IPS-NIHi11 (cell line): ENCODE results near the gene ASXL2.
"Not testable (repeated sequence)": the region's sequence is repeated elsewhere in the genome, so short reads cannot be mapped to it uniquely, and the experiment has no call there.

Source experiments
- DNase-seq: peaks from one replicate; pipeline ENCODE4 v3.0.0; 2012; ENCODE audit warnings: mixed read lengths, low spot score

ASXL2 gene

GRCh38 chr2:25736899-25737515, 141.3 kb downstream of the ASXL2 start:
- no peak for DNase-seq

GRCh38 chr2:25735835-25736234, 142.5 kb downstream of the ASXL2 start:
- DNase-seq, result no peak

- no peak for DNase-seq
Measured at GRCh38 chr2:25728559-25728958, 149.7 kb downstream of the ASXL2 start.

- DNase-seq, result no peak
Measured at GRCh38 chr2:25726522-25726921, 151.8 kb downstream of the ASXL2 start.

GRCh38 chr2:25725877-25726276, 152.4 kb downstream of the ASXL2 start:
- no peak for DNase-seq

- DNase-seq, result no peak
Measured at GRCh38 chr2:25724756-25725155, 153.5 kb downstream of the ASXL2 start.

GRCh38 chr2:25722224-25722623, 156.1 kb downstream of the ASXL2 start:
- no peak for DNase-seq

- no peak for DNase-seq
Measured at GRCh38 chr2:25720575-25720974, 157.7 kb downstream of the ASXL2 start.

- no peak for DNase-seq
Measured at GRCh38 chr2:25714740-25715139, 163.5 kb downstream of the ASXL2 start.

GRCh38 chr2:25712455-25712854, 165.8 kb downstream of the ASXL2 start:
- DNase-seq, result no peak

- DNase-seq, result no peak
Measured at GRCh38 chr2:25711675-25712354, 166.5 kb downstream of the ASXL2 start.

GRCh38 chr2:25710750-25711149, 167.5 kb downstream of the ASXL2 start:
- DNase-seq, result no peak

GRCh38 chr2:25709349-25709748, 168.9 kb downstream of the ASXL2 start:
- DNase-seq, result no peak

- no peak for DNase-seq
Measured at GRCh38 chr2:25707927-25708590, 170.2 kb downstream of the ASXL2 start.

GRCh38 chr2:25705575-25705974, 172.7 kb downstream of the ASXL2 start:
- DNase-seq, result not testable (repeated sequence)

GRCh38 chr2:25701801-25702200, 176.5 kb downstream of the ASXL2 start:
- no peak for DNase-seq

GRCh38 chr2:25700221-25700660, 178.0 kb downstream of the ASXL2 start:
- DNase-seq, result peak; percentile 54

GRCh38 chr2:25699216-25699615, 179.1 kb downstream of the ASXL2 start:
- no peak for DNase-seq

- DNase-seq, result no peak
Measured at GRCh38 chr2:25698752-25699151, 179.5 kb downstream of the ASXL2 start.

GRCh38 chr2:25697559-25698341, 180.5 kb downstream of the ASXL2 start:
- DNase-seq, result no peak

GRCh38 chr2:25692737-25693445, 185.4 kb downstream of the ASXL2 start:
- DNase-seq, result no peak

- DNase-seq, result no peak
Measured at GRCh38 chr2:25692143-25692542, 186.1 kb downstream of the ASXL2 start.
